OCI-LY1 (cell line): ENCODE data around the gene DNAJC7.

Experiments
- H2AFZ ChIP-seq: fragments of 200-600 bp; sonication (generic), shearing (Covaris generic); 2 replicates; pipeline ENCODE4 v1.6.0; 2014; ENCODE audit warnings: antibody characterized with exemption, mild to moderate bottlenecking, low read length
- H3F3A ChIP-seq: fragments of 200-600 bp; sonication (generic), shearing (Covaris generic); 2 replicates; pipeline ENCODE4 v1.6.0; 2014; ENCODE audit warnings: mild to moderate bottlenecking, antibody characterized with exemption, low read length, moderate library complexity; ENCODE audit not compliant: insufficient read depth
- H3K27ac ChIP-seq: fragments of 200-600 bp; sonication (generic); 2 replicates; pipeline ENCODE4 v1.5.1; 2014; ENCODE audit warnings: low read length, mixed run types, mild to moderate bottlenecking, low read depth; ENCODE audit not compliant: poor library complexity, severe bottlenecking
- H3K27me3 ChIP-seq: fragments of 200-600 bp; sonication (generic); 2 replicates; pipeline ENCODE4 v1.6.0; 2014; ENCODE audit warnings: antibody characterized with exemption, mild to moderate bottlenecking, low read length, moderate library complexity; ENCODE audit not compliant: insufficient read depth
- H3K36me3 ChIP-seq: fragments of 200-600 bp; sonication (generic); 2 replicates; pipeline ENCODE4 v1.6.1; 2014; ENCODE audit warnings: mild to moderate bottlenecking, antibody characterized with exemption, low read length, moderate library complexity, mixed read lengths; ENCODE audit not compliant: insufficient read depth
- H3K4me1 ChIP-seq: fragments of 200-600 bp; sonication (generic); 2 replicates; pipeline ENCODE4 v1.5.1; 2014; ENCODE audit warnings: mild to moderate bottlenecking, low read length, moderate library complexity; ENCODE audit not compliant: insufficient read depth, severe bottlenecking
- H3K4me2 ChIP-seq: fragments of 200-600 bp; sonication (generic), shearing (Covaris generic); 2 replicates; pipeline ENCODE4 v1.6.1; 2014; ENCODE audit warnings: low read length
- H3K4me3 ChIP-seq: fragments of 200-600 bp; sonication (generic); 2 replicates; pipeline ENCODE4 v1.5.1; 2014; ENCODE audit warnings: low read length, low read depth, mild to moderate bottlenecking, mixed read lengths; ENCODE audit not compliant: poor library complexity, severe bottlenecking
- H3K79me2 ChIP-seq: fragments of 200-600 bp; shearing (Covaris generic); 2 replicates; pipeline ENCODE4 v1.6.1; 2016; ENCODE audit warnings: mixed run types, low read length, mixed read lengths; ENCODE audit not compliant: insufficient read depth
- H3K9ac ChIP-seq: fragments of 200-600 bp; sonication (generic), shearing (Covaris generic); 2 replicates; pipeline ENCODE4 v1.6.1; 2014; ENCODE audit warnings: mild to moderate bottlenecking, low read length, mixed read lengths
- H3K9me2 ChIP-seq: fragments of 200-600 bp; sonication (generic), shearing (Covaris generic); 2 replicates; pipeline ENCODE4 v1.6.1; 2014; ENCODE audit warnings: low read depth, mild to moderate bottlenecking, low read length, mixed read lengths
- H3K9me3 ChIP-seq: fragments of 200-600 bp; shearing (Covaris generic); 2 replicates; pipeline ENCODE4 v1.6.1; 2014; ENCODE audit warnings: low read length, mixed read lengths
- H4K20me1 ChIP-seq: fragments of 200-600 bp; sonication (generic), shearing (Covaris generic); 2 replicates; pipeline ENCODE4 v1.6.0; 2016; ENCODE audit warnings: mild to moderate bottlenecking, low read length; ENCODE audit not compliant: insufficient read depth
- CTCF ChIP-seq: fragments of 200-600 bp; sonication (generic), shearing (Covaris generic); IDR thresholded peaks from 2 replicates; pipeline ENCODE4 v1.5.1; 2017; ENCODE audit warnings: mild to moderate bottlenecking, antibody characterized with exemption, low read length, moderate library complexity, mixed read lengths
- EZH2 ChIP-seq: fragments of 200-600 bp; sonication (generic), shearing (Covaris generic); IDR thresholded peaks from 2 replicates; pipeline ENCODE4 v1.8.0; 2017; ENCODE audit warnings: borderline replicate concordance, mixed run types, mild to moderate bottlenecking, antibody characterized with exemption, low read length, moderate library complexity, mixed read lengths

The DNAJC7 gene

GRCh38 chr17:42042598-42043319, 25.5 kb upstream of the DNAJC7 start:
- H3K27me3 ChIP-seq, result no peaks in the 10 kb centered on the region
- H3F3A ChIP-seq, result no peaks in the 10 kb centered on the region
- H3K9me3 ChIP-seq, result no peaks in the 10 kb centered on the region
- H3K4me2 ChIP-seq, result no peak overlapping the region
- H3K36me3 ChIP-seq, result no peaks in the 10 kb centered on the region
- H3K4me1 ChIP-seq, result no peaks in the 10 kb centered on the region
- H3K27ac ChIP-seq, result no peak overlapping the region
- no peak overlapping the region for H3K9ac ChIP-seq
- no peaks in the 10 kb centered on the region for H4K20me1 ChIP-seq
- TF ChIP-seq CTCF (no peak), EZH2 (no peak)
- no peaks in the 10 kb centered on the region for H3K79me2 ChIP-seq
- no peak overlapping the region for H2AFZ ChIP-seq
- H3K4me3 ChIP-seq, result no peak overlapping the region
- H3K9me2 ChIP-seq, result no peaks in the 10 kb centered on the region

- no peaks in the 10 kb centered on the region for H4K20me1 ChIP-seq
- H3K9me3 ChIP-seq, result no peaks in the 10 kb centered on the region
- TF ChIP-seq EZH2, result no peak
- no peak for TF ChIP-seq CTCF
Observed at GRCh38 chr17:42041619-42042018, 24.4 kb upstream of the DNAJC7 start.

GRCh38 chr17:42040818-42041217, 23.6 kb upstream of the DNAJC7 start:
- Histone ChIP-seq H3K27ac (no peak overlapping the region), H3K9ac (no peak overlapping the region), H2AFZ (no peak overlapping the region), H3K9me3 (no peaks in the 10 kb centered on the region), H3K9me2 (no peaks in the 10 kb centered on the region), H3K27me3 (no peaks in the 10 kb centered on the region), H3K36me3 (no peaks in the 10 kb centered on the region), H3K4me2 (no peak overlapping the region), H4K20me1 (no peaks in the 10 kb centered on the region), H3K4me3 (no peak overlapping the region), H3K79me2 (no peaks in the 10 kb centered on the region), H3F3A (no peaks in the 10 kb centered on the region), H3K4me1 (no peaks in the 10 kb centered on the region)
- no peak for TF ChIP-seq CTCF
- TF ChIP-seq EZH2, result no peak

More at GRCh38 chr17:42041619-42042018, 24.4 kb upstream of the DNAJC7 start:
- Histone ChIP-seq H3K27ac (no peak overlapping the region), H3K36me3 (no peaks in the 10 kb centered on the region), H3K9ac (no peak overlapping the region), H3K4me3 (no peak overlapping the region), H3K27me3 (no peaks in the 10 kb centered on the region), H3K4me2 (no peak overlapping the region), H3F3A (no peaks in the 10 kb centered on the region), H3K79me2 (no peaks in the 10 kb centered on the region), H3K9me2 (no peaks in the 10 kb centered on the region), H3K4me1 (no peaks in the 10 kb centered on the region), H2AFZ (no peak overlapping the region)
